Esophagus (tissue), 2 donors: ENCODE data around the gene AGFG1. TPM values are rescaled to one million over a fixed set of nuclear protein-coding genes. Genes with fewer than 3 reads are reported as not detected.
"Not testable (repeated sequence)": the region's sequence is repeated elsewhere in the genome, so short reads cannot be mapped to it uniquely, and the experiment has no call there.

Source experiments
- H3K27ac ChIP-seq, 2 donors: one replicate each; pipeline ENCODE4 v1.5.1; 2013; ENCODE audit warnings: low read depth in 2 of 2, mild to moderate bottlenecking in 2 of 2, inconsistent platforms in 1 of 2, low read length in 1 of 2, moderate library complexity in 1 of 2
- H3K27me3 ChIP-seq, 2 donors: one replicate each; pipeline ENCODE4 v1.6.1; 2013; ENCODE audit warnings: low read length in 2 of 2, control low read depth in 1 of 2, mild to moderate bottlenecking in 1 of 2; ENCODE audit not compliant: insufficient read depth in 2 of 2, control insufficient read depth in 1 of 2
- H3K36me3 ChIP-seq, 2 donors: one replicate each; pipeline ENCODE4 v1.6.1; 2013; ENCODE audit warnings: low read length in 1 of 2; ENCODE audit not compliant: control insufficient read depth in 2 of 2, insufficient read depth in 2 of 2
- H3K4me1 ChIP-seq, 2 donors: one replicate each; pipeline ENCODE4 v1.6.1; 2013; ENCODE audit warnings: low read length in 1 of 2; ENCODE audit not compliant: control insufficient read depth in 2 of 2, insufficient read depth in 2 of 2
- H3K4me3 ChIP-seq, 2 donors: one replicate each; pipeline ENCODE4 v1.5.1; 2013; ENCODE audit warnings: low read length in 2 of 2, mild to moderate bottlenecking in 2 of 2, low read depth in 1 of 2, moderate library complexity in 1 of 2
- H3K9me3 ChIP-seq, 2 donors: one replicate each; pipeline ENCODE4 v1.6.1; 2013; ENCODE audit warnings: mild to moderate bottlenecking in 2 of 2, low read depth in 1 of 2, low read length in 1 of 2, moderate library complexity in 1 of 2; ENCODE audit not compliant: control insufficient read depth in 2 of 2, insufficient read depth in 1 of 2
- WGBS, 2 donors: extraction: QIAGEN DNeasy Blood & Tissue Kit; methylation state at CpG; one replicate each; pipeline ENCODE4 v1.1.7; 2013; 5-methylcytosine and 5-hydroxymethylcytosine counted together
- polyA plus RNA-seq, 2 donors: library from polyadenylated mRNA; stranded (reverse); fragments of 200-250 nt; gene quantifications; one replicate each; pipeline ENCODE4 v1.2.3, GENCODE V29; 2013
- donor health status: healthy with polysubstance abuse.
- donor health status: Bipolar disorder and iron deficiency.

The AGFG1 gene
- polyA plus RNA-seq, 2 donors = 20.3 to 31.2 TPM

GRCh38 chr2:227518278-227518865 is 46.4 kb downstream of the AGFG1 start:
- not testable (repeated sequence) for H3K36me3 ChIP-seq, H3K9me3 ChIP-seq, H3K27me3 ChIP-seq, H3K4me3 ChIP-seq, H3K4me1 ChIP-seq
- H3K27ac ChIP-seq = peak overlapping the region in 1 of 2 donors; percentile 30
- 50 to 60% methylated on average over 7 of the region's 7 CpGs for WGBS, 2 donors

- H3K36me3 ChIP-seq, H3K4me1 ChIP-seq, H3K27ac ChIP-seq, H3K9me3 ChIP-seq, H3K4me3 ChIP-seq, H3K27me3 ChIP-seq: not testable (repeated sequence)
- 95 to 97% methylated on average over 2 to 3 of the region's 3 CpGs for WGBS, 2 donors
These were observed 49.2 kb downstream of the AGFG1 start for GRCh38 chr2:227521178-227521577.

- no peak overlapping the region for H3K27ac ChIP-seq
- no peak overlapping the region for H3K4me3 ChIP-seq
- H3K9me3 ChIP-seq = no peaks in the 10 kb centered on the region
- H3K4me1 ChIP-seq = no peaks in the 10 kb centered on the region
- H3K27me3 ChIP-seq = no peaks in the 10 kb centered on the region
- H3K36me3 ChIP-seq = peaks cover 0 to 2% of the 10 kb centered on the region in 2 donors
- WGBS, 2 donors = 91% methylated on average over 4 of the region's 4 CpGs
These were observed 52.7 kb downstream of the AGFG1 start for GRCh38 chr2:227524665-227525064.

GRCh38 chr2:227527351-227527750 is 55.4 kb downstream of the AGFG1 start:
- Histone ChIP-seq H3K4me3 (no peak overlapping the region), H3K36me3 (peaks cover 0 to 2% of the 10 kb centered on the region in 2 donors), H3K4me1 (no peaks in the 10 kb centered on the region), H3K27ac (no peak overlapping the region), H3K27me3 (no peaks in the 10 kb centered on the region), H3K9me3 (no peaks in the 10 kb centered on the region)
- 92 to 93% methylated on average over 2 of the region's 2 CpGs for WGBS, 2 donors

- H3K36me3 ChIP-seq = peaks cover 2 to 3% of the 10 kb centered on the region in 2 donors
- WGBS, 2 donors = 53 to 69% methylated on average over 1 of the region's 1 CpG
- H3K4me3 ChIP-seq = no peak overlapping the region
These were observed 56.8 kb downstream of the AGFG1 start for GRCh38 chr2:227528803-227529202.

GRCh38 chr2:227529871-227530270 is 57.9 kb downstream of the AGFG1 start:
- Histone ChIP-seq H3K36me3 (peaks cover 0 to 6% of the 10 kb centered on the region in 2 donors), H3K27ac (no peak overlapping the region), H3K9me3 (no peaks in the 10 kb centered on the region), H3K4me3 (no peak overlapping the region), H3K4me1 (no peaks in the 10 kb centered on the region), H3K27me3 (no peaks in the 10 kb centered on the region)
- 95 to 97% methylated on average over 2 of the region's 2 CpGs for WGBS, 2 donors

More at GRCh38 chr2:227528803-227529202, 56.8 kb downstream of the AGFG1 start:
- H3K9me3 ChIP-seq = no peaks in the 10 kb centered on the region
- no peaks in the 10 kb centered on the region for H3K4me1 ChIP-seq
- H3K27me3 ChIP-seq = no peaks in the 10 kb centered on the region
- H3K27ac ChIP-seq = no peak overlapping the region

- Histone ChIP-seq H3K4me3 (no peak overlapping the region), H3K4me1 (no peaks in the 10 kb centered on the region), H3K9me3 (peaks cover 0 to 3% of the 10 kb centered on the region in 2 donors), H3K36me3 (peaks cover 0 to 6% of the 10 kb centered on the region in 2 donors), H3K27ac (no peak overlapping the region), H3K27me3 (no peaks in the 10 kb centered on the region)
- WGBS, 2 donors = 89 to 90% methylated on average over 3 of the region's 3 CpGs
These were observed 62.8 kb downstream of the AGFG1 start for GRCh38 chr2:227534714-227535113.

GRCh38 chr2:227536445-227536844 is 64.5 kb downstream of the AGFG1 start:
- Histone ChIP-seq H3K27ac (no peak overlapping the region), H3K27me3 (no peaks in the 10 kb centered on the region), H3K9me3 (peaks cover 0 to 3% of the 10 kb centered on the region in 2 donors), H3K36me3 (peaks cover 0 to 6% of the 10 kb centered on the region in 2 donors), H3K4me3 (no peak overlapping the region), H3K4me1 (no peaks in the 10 kb centered on the region)
- 54 to 62% methylated on average over 2 of the region's 2 CpGs for WGBS, 2 donors

- Histone ChIP-seq H3K9me3 (peaks cover 0 to 3% of the 10 kb centered on the region in 2 donors), H3K4me1 (no peaks in the 10 kb centered on the region), H3K27me3 (no peaks in the 10 kb centered on the region), H3K36me3 (no peaks in the 10 kb centered on the region), H3K4me3 (no peak overlapping the region), H3K27ac (no peak overlapping the region)
- WGBS, 2 donors = 98 to 100% methylated on average over 8 of the region's 8 CpGs
These were observed 67.6 kb downstream of the AGFG1 start for GRCh38 chr2:227539465-227539956.

GRCh38 chr2:227540352-227540751 is 68.4 kb downstream of the AGFG1 start:
- H3K27me3 ChIP-seq, H3K4me1 ChIP-seq, H3K9me3 ChIP-seq, H3K36me3 ChIP-seq, H3K4me3 ChIP-seq, H3K27ac ChIP-seq: not testable (repeated sequence)
- 93 to 98% methylated on average over 9 of the region's 9 CpGs for WGBS, 2 donors
